Measurements from ENCODE around the gene ACOT8. TPM values are rescaled to one million over a fixed set of nuclear protein-coding genes. Genes with fewer than 3 reads are reported as not detected.

Gene ACOT8
- total and polyA plus RNA-seq, 2 of the 4 experiments (the other 2 are of a cell fraction) = 29.8 to 47.5 TPM

DNA sequence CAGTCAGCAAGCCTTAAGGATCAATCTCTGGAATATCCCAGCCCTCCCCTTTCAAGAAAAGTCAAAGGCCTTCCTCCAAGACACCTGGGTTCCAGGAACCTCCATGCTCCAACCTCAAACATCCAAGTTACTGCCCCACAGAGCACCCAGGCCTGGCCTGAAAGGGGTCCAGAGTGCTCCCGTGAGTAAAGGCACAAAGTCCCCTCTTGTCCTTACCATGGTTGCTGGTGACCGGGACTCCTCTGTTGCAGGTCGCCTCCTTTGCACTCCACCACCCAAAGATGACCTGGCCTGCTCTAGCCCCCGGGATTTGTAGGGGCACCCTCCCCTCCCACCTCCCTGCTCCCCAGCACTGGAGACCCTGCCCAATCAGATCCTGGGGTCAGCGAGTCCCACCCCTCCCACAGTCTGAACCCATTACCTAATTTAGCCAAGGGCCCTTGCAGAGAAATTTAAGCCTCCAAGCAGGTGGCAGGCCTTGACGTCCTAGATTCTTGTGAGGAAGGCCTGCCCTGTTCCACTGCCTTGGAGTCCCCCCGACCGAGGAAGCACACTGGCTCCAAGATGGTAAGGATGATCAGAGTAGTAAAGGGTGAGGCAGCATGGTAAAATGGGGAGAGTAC is 30.1 kb downstream of the ACOT8 start, which contains the start of gene TNNC2:
TNNC2 (minus strand) TSS at position 283 of the 623 bp plus-strand sequence; CDS start at position 219, 64 bp downstream.
- H4K5ac ChIP-seq (ENCODE audit: low read depth, low read length) = peak within 1 kb of the TSS; percentile 65
- peak within 1 kb of the TSS; percentile 9 to 76; a peak in 2 of 4 replicates for H4K8ac ChIP-seq (ENCODE audit: low read depth in 2 of 2, low read length in 2 of 2)
- TF ChIP-seq CEBPB (IDR thresholded peaks at IDR 0.05; ENCODE audit: low read depth, low read length) = no peak
- no peak for TF ChIP-seq CHD1 (IDR thresholded peaks at IDR 0.05; ENCODE audit: low read depth, low read length)
- TF ChIP-seq RAD21 (IDR thresholded peaks at IDR 0.05; ENCODE audit: low read length) = no peak
- TF ChIP-seq MAFK (IDR thresholded peaks at IDR 0.05; ENCODE audit: low read depth, low read length) = no peak
- no peak for TF ChIP-seq MAZ (IDR thresholded peaks at IDR 0.05; ENCODE audit: borderline replicate concordance, low read depth, low read length)
- TF ChIP-seq SMC3 (IDR thresholded peaks at IDR 0.05; ENCODE audit: low read depth, low read length) = no peak
- H3K9me3 ChIP-seq (ENCODE audit: control insufficient read depth, insufficient read depth, low read length) = no peaks in the 10 kb centered on the region
- peak within 1 kb of the TSS; percentile 50 for H2AK9ac ChIP-seq (replicated peaks; ENCODE audit: low read depth, low read length, poor library complexity)
- peak within 1 kb of the TSS; percentile 63; the same call in 1 of the 2 replicates for H3K18ac ChIP-seq (ENCODE audit: low read depth, low read length)
- ATAC-seq (ENCODE audit: low read depth) (no peak), DNase-seq (no peak)
- WGBS, 2 experiments (ENCODE audit: extremely low coverage in 2 of 2, insufficient read length in 1 of 2) = 81% methylated on average over 4 of the region's 8 CpGs; no CpG with 5 or more reads in 1 of the 2 experiments
- intact Hi-C loops (cut with micrococcal nuclease) = no loop called here
- no peak within 1 kb of the TSS for H3K4me3 ChIP-seq (ENCODE audit: insufficient read depth, low read depth, low read length)
- H2BK15ac ChIP-seq (ENCODE audit: low read depth, low read length) = no peak within 1 kb of the TSS; the same call in 2 of the 3 replicates
- no peaks in the 10 kb centered on the region for H3K79me1 ChIP-seq (ENCODE audit: low read depth in 1 of 2, low read length in 2 of 2)
- no peak within 1 kb of the TSS for H2AK5ac ChIP-seq (ENCODE audit: low read depth, low read length)
- H2BK120ac ChIP-seq (ENCODE audit: low read depth, low read length) = peak within 1 kb of the TSS; percentile 64
- ChIA-PET CTCF (interaction anchor here (0.5 to 1.2 kb wide), 2 partner anchors 25 to 806 kb away, joined by 3 read pairs; no protein-coding TSS in a partner anchor), POLR2A (ENCODE audit: unreplicated experiment) (no interaction called here)
- no peak within 1 kb of the TSS for H3K56ac ChIP-seq (ENCODE audit: extremely low read depth, insufficient read depth, low read length)
- no peaks in the 10 kb centered on the region for H3K36me3 ChIP-seq (ENCODE audit: control insufficient read depth, insufficient read depth, low read length)
- peak within 1 kb of the TSS; percentile 79 for H2AFZ ChIP-seq (replicated peaks; ENCODE audit: low read length, poor library complexity)
- H4K20me1 ChIP-seq (ENCODE audit: insufficient read depth, low read length) = no peaks in the 10 kb centered on the region
- peaks cover 18% of the 10 kb centered on the region for H3K4me1 ChIP-seq (ENCODE audit: control insufficient read depth, insufficient read depth, low read length)
- H3K23ac ChIP-seq (ENCODE audit: low read depth, low read length) = no peak within 1 kb of the TSS
- H3K4me2 ChIP-seq (ENCODE audit: low read depth, low read length) = no peak within 1 kb of the TSS
- peak within 1 kb of the TSS; percentile 22; the same call in 1 of the 2 replicates for H3K4ac ChIP-seq (ENCODE audit: low read depth, low read length)
- no peaks in the 10 kb centered on the region for H3K9me1 ChIP-seq (ENCODE audit: insufficient read depth, low read length)
- peak within 1 kb of the TSS; percentile 69; the same call in 1 of the 2 replicates for H3K14ac ChIP-seq (replicated peaks; ENCODE audit: low read depth, low read length)
- no peak within 1 kb of the TSS for H2BK5ac ChIP-seq (ENCODE audit: low read depth, low read length, poor library complexity, severe bottlenecking)
- H3K9ac ChIP-seq (ENCODE audit: low read depth, low read length) = 0 out of 2 replicates have a peak within 1 kb of the TSS, but pooled peaks have one; percentile 2
- no TSS peak for BruUV-seq (replicated peaks)
- H4K91ac ChIP-seq (ENCODE audit: insufficient read depth, low read depth, low read length) = no peak within 1 kb of the TSS
- dilution Hi-C loops (cut with HindIII; ENCODE audit: low sequenced_read_pairs, unreplicated experiment) = no loop called here
- peak within 1 kb of the TSS; percentile 36; the same call in 1 of the 2 replicates for H2BK20ac ChIP-seq (ENCODE audit: low read depth, low read length)
- in situ Hi-C loops (cut with MboI; ENCODE audit: low sequenced_read_pairs) = no loop called here
- H3K27ac ChIP-seq (ENCODE audit: insufficient read depth, low read length) = peak within 1 kb of the TSS; percentile 2; the same call in 1 of the 2 replicates
- peaks cover 2% of the 10 kb centered on the region; the same call in 1 of the 2 replicates for H3K27me3 ChIP-seq (ENCODE audit: control insufficient read depth, insufficient read depth, low read length)

Data from IMR-90 (cell line).